ENCODE data around the gene SYNCRIP.
"Not testable (repeated sequence)": the region's sequence is repeated elsewhere in the genome, so short reads cannot be mapped to it uniquely, and the experiment has no call there.

Gene SYNCRIP

DNA sequence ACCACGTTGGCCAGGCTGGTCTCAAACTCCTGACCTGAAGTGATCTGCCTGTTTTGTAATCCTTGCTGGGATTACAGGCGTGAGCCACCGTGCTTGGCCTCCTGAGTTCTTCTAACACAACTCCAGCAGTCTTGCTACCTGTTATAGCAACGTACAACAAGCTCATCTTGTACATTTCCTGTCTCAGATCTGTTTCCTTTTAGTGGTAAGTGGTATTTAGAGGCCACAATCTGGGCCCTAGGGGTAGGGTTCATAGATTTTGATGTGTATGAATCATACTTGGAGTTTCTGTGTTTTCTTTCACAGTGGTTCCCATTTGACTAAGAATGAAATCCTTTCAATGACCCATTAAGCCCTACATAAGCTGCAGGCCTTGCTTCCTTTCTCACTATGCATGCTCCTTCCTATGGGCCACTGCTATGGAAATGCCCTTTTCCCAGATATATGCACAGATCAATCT is 27.1 kb upstream of the SYNCRIP start:
- DNase-seq = peak; percentile 32

DNA sequence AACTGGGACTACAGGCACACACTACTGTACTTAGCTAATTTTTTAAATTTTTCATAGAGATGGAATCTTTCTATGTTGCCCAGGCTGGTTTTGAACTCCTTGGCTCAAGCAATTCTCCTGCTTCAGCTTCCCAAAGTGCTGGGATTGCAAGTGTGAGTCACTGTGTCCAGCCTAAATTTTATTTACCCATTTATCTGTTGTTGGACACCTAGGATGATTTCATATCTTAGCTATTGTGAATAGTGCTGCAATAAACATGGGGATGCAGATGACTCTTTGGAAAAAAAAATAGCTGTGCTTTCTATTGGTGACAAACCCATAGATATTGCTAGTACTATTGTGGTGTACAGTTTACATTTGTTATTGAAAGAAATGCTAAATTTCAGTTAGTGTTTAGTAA is 19.6 kb upstream of the SYNCRIP start:
- no peak for DNase-seq

DNA sequence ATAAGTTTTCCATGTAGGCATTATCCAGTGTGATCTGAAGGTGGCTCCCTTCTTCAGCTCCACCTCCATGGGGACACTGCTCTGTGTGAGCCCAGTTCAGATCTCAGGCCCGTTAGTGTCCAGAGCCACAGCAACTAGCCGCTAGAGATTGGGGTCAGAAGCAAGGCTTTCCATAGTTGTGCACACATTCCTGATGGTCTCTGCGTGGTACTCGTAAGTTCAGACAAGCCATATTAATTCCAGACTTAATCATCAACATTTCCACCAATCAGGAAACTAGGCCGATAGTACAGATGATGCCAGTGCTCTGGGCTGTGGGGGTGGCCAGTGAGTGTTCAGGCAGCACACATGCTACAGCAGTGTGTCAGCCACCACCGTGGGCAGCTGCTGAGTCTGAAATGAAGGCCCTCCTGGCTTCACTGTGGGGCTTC is 17.5 kb upstream of the SYNCRIP start:
- DNase-seq = no peak

DNA sequence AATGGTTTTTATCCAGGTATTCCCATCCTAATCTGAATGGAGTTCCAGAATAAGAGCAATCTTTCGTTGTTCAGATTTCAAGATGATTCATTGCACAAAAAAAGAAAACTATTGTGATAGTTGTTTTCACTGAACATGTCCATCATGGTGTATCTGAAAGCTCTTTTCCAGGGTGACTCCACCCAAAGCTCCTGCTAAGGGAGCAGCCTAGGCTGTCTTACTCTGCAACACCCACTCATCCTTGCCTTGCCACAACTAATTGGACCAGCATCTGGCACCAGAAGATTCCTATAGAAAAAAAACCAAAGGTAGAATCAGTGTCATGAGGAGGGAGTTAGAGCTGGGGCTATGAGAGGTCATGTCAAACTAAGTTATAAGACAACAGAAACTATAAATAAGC is 7.9 kb upstream of the SYNCRIP start:
- DNase-seq = no peak

DNA sequence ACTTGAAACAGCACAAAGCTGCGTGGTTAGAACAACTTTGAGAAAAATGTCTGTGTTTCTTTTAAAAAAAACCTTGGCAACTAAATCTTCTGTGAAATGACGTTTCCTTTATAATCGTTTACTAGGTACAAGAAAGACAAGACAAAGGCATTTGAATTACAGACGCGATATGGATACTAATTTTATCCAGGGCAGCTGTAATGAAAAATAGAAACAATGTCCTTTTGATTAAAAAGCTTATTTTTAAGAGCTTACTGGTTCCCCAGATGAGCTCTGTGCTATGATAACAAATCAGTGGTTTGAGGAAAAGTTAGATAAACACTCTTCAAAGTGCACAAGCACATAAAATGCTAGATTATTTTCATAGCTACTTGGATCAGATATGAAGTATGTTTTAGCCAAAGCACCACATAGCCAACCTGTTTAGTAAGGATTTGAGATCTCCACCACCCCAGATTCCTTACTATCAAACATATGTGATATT is 1.6 kb upstream of the SYNCRIP start:
- DNase-seq = no peak

DNA sequence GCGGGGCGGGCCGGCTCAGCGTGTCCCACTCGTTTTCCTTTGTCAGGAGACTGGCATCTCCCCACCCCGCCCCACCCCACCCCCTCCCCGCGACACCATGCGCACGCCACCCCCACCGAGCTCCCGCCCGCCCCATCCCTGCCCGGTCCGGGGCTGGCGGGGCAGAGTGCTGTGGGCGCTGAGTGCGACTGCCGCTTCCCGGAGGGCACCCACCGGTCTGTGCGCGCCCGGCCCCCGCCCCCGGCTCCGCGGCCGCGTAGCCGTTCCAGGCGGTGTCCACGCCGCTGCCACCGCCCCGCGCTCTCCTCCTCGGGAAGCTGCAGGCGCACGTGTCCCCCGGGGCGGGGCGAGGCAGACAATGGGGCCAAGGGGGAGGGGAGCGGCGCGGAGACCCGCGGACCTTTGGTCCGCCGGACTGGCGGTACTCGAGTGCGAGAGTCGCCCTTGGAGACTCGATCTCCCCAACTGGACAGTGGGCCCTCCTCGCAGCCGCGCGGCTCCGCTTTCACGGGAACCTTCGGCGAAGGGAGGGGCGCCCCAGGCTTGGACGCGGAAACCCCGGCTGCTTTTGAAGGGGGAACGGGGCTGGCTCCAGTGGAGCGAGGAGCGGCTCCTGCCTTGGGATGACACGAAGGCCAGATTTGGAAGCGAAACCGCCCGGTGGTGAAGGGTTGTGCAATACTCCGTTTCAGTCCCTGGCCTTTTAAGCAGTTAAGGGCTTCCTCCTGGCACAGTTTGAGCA is 1.0 kb upstream of the SYNCRIP start:
- peak; percentile 78 for DNase-seq

DNA sequence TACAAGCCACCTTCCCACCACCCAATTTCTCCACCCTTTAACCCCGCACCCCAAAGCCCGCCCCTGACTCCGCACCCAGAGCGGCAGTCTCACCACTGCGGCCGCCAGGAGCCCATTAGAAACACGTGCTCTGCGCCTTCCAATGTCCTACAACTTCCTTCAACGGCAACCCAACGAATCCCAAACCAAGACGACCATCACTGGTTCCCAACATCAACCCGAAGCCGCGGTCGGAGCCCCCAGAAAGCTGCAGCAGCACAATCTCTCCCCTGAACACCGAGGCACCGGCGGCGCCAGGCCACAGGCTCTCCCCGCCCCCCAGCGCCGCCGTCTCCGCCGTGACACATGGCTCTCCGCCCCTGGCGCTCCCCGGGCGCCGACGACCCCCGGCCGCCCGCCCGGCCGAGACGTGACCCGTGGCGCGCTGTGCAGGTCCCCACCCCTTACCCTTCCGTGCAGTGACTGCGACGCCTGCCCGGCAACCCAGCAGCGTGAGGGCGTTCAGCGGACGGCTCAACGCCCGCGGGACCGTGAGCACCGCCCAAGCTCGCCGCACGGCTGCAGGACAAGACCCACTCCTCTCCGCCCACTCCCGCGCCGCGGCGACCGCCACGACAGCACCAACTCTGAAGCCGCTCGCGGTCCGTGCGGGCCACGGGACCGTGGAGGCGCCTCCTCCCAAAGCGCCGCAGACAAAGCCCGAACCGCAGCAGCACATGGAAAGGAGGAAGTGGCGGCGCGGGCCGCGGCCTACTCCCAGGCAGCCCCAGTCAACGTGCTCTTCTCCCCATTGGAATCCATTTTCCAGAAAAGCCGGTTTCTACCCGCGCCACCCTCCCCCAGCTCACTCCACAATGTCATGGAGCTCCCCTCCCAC is 551 bp downstream of the SYNCRIP start:
- peak; percentile 60 to 62 for DNase-seq

DNA sequence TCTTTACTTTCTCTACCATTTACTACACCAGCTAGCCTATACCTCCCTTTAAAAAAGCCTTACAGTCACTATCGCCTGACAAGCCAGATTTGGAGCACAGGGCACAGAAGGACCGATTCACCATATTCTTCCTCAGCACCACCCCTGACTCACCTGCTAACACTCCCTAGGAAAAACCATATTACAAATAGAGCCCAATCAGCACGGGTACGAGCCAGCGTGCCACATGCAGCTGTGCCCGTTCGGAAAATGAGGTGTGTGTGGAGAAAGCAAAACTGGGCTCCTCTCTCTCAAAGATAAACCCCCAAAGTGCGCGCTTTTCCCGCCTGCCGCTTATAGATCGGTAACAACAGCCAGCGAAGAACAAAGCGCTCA is 1.2 kb downstream of the SYNCRIP start:
- DNase-seq = no peak

DNA sequence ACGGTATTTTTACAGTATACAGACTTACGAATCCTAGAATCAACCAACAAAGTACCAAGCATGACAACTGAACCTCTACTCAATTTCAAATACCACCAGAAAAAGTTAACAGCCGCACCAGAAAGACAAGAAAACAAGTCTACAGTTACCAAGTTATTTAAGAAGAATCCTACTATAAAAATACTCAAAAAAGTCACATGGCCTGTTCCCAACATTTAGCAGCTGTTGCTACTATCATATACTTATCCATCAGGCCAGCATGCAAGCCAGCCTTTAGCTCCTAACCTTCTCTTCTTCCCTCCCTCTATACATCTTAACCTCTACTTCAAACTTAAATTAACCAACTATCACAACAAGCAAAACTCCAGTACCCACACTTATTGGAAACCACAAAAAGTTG is 1.9 kb downstream of the SYNCRIP start:
- DNase-seq = no peak

DNA sequence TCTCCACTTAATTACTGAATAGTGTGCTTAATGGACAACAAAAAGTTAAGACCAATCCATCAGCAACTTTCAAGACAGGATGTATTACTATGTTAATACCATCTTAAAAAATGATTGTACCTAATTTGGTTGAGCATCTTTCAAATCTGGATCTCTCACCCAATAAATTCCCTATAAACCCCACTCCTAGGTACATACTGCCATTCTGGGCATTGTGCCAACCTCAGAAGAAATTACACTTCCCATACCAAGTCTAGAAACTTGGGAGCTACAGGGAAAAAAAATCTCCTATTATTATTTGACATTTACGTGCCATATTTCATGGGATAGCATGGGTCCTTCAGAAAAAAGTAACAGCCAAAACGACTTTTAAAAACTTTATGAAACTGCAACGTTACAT is 5.1 kb downstream of the SYNCRIP start:
- no peak for DNase-seq

DNA sequence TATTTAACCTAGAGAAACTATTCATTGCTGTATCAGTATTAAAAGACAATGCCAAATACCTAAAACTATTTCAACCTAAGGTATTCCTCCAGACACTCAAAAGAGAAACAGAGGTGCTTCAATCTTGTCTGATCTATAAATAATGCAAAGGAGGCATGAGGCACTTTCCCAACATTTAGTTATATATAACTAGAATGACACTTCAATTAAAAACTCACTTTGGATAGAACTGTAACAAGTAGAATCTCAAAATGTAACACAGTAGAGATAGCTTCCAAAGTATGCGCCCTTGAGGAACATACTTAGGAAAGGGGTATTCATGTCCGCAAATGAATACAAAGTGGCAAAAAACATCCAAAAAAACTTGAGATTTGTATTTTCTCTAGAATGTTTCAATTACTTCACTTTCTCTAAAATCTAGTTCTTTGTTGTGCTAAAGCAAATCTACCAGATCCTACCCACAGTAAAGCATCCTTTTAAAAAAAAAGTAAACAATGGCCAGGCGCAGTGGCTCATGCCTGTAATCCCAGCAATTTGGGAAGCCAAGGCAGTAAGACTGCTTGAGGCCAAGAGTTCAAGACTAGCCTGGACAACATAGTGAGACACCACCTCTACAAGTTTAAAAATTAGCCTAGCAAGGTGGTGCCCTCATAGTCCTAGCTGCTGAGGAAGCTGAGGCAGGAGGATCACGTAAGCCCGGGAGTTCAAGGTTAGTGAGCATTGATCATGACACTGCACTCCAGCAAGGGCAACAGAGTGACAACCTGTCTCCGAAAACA is 10.3 kb downstream of the SYNCRIP start:
- no peak for DNase-seq

DNA sequence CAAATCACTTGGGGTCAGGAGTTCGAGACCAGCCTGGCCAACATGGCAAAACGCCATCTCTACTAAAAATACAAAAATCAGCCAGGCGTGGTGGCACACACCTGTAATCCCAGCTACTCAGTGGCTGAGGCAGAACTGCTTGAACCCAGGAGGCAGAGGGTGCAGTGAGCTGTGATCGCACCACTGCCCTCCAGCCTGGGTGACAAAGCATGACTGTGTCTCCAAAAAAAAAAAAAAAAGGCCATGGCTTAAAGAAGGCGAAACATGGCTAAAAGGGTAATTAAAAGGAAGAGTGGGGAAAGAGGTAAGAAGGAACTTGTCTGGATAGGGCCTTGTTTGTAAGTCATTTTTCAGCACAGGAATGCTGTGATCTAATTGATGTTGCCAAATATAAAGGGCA is 11.6 kb downstream of the SYNCRIP start:
- not testable (repeated sequence) for DNase-seq

DNA sequence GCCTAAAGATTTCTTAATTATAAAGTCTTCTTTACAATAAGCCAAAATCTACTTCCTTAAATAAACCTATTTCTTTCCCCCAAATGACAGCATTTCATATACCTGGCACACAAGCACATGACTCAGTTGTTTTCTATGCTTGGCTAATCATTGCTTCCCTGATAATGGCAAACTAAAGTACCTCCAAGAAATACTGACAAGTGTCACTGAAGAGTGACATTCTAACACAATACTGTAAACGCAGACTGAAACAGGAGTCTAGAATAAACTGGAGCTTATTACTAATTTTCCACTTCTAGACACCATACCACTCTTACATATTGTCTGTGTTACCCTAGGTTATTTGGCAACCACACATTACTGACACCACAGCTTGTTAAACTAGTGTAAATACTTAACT is 14.3 kb downstream of the SYNCRIP start:
- no peak for DNase-seq

DNA sequence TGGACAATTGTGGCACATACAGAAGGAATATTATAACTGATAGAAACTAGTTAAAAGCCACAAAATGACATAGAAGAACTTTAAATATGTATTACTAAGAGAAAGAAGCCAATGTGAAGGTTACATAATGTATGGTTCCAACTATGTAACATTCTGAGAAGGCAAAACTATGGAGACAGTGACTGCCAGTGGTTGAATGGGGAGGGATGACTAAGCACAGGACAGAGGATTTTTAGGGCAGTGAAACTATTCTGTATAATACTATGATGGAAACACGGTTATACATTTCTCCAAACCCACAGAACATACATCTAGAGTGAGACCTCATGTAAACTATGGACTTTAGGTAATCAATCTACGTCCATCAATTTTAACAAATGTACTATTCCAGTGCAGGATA is 22.4 kb downstream of the SYNCRIP start:
- no peak for DNase-seq

DNA sequence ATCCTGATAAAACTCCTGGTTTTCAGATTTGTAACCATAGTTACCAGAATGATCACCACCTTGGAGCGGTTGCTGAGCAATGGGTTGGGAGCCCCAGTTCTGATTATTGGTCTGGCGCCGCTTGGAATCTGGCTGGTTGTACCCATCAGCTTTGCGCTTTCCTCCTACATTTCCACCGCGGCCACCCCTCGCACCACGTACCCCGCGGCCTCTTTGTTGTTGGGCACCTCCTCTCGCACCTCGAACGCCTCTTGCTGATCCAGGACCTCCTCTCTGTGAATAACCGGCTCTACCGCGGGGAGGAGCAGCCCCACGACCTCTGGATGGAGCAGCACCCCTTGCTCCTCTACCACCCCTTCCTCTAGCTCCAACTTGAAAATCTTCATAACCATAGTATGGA is 27.9 kb downstream of the SYNCRIP start:
- DNase-seq = no peak

DNA sequence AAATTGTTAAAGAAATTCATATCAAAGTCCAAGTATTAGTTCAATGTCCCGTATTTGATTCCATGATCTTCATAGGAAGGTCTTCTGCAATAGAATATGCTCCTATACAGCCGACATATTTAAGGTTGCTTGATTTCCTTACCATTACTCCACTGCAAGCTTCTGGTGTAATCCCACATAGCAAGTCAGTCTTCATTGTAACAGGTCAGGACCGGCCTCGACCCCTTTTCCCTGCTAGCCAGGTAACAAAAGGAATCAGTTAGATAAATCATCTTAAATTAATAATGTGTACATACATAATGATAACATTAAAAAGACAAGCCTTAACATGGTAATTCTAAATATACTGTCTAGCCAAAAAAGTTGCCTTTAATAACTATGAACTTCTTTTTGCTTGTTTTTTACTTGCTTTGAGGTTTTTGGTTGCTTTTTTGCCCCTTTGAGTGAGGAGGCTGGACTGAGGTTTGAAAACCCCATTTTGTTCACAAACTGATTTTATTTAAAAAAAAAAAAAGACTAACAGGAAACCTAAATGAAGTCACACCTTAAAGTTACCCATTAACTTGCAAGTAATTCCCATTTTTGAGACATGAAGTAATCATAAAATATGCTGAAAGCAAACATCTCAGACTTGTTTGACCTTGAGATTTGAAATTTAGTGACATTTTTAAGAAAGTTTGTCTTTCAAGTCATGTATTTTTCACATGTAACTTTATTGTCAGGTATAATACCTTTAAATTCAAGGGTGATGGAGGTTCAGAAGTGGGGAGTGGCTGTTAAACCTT is 29.8 kb downstream of the SYNCRIP start:
- DNase-seq = no peak

DNA sequence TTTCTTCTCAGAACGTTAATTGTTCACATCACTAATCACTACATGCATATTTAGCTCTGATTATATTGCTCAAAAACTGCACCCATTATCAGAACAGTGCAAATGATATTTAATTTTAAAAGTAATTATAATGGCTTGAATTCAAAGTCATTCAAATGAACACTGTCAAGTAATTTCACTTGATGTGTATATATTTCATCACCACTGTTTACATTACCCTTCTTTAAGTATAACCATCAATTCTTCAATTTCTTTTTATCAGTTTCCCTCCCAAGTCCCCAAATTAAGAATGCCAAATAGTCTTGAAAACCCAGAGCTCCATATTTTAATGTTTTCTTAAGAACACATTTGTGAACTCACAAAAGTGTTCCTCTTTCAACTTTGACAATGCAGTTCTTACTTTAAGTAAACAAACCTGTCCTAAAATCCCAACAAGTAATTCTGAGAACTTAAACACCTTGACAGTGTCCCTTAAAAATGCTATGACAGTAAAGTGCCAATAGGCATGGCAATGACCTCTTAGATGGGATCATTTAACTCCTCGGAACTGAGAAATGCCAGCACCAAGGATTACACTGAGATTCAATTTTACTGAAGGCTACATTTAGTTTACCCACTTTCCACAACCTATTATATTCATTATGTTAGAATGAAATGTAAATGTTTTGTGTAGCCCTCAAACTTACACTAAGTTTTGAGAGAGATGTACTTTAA is 32.3 kb downstream of the SYNCRIP start:
- no peak for DNase-seq

DNA sequence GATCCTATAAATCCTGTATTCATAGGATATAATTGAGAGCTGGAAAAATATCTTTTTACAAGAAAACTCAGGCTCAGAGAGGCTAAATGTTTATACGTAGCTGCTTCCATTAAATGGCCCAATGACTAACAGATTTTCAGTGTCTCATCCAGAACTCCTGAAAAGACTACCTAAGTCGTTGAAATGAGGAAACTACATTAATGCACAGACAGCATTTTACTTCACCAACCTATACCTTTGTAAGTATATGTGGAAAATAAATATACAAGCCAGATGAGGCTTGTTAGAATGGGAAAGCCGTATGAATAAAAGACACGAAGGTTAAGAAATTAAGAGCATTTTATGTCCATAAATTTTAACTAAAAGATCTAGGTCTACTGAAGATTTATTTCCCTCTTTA is 40.6 kb downstream of the SYNCRIP start:
- no peak for DNase-seq

DNA sequence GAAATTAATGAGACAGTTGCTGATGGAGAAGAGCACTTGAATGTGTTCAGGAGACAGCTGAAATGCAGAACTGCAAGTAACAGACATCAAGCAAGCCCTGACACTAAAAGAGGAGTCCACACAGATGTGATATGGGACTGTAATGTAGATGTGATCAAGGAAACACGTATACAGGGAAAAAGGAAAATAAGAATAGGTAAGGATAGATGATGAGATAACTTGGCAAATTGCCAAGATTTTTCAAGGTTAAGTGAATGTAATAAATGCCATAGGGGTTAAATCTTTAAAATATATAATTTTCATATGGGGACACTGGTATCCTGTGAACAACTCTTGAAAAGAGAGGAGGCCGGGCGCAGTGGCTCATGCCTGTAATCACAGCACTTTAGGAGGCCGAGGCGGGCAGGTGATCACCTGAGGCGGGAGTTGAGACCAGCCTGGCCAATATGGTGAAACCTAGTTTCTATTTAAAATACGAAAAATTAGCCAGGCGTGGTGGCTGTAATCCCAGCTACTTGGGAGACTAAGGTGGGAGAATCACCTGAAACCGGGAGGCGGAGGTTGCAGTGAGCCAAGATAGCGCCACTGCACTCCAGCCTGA is 41.9 kb downstream of the SYNCRIP start:
- DNase-seq = no peak

DNA sequence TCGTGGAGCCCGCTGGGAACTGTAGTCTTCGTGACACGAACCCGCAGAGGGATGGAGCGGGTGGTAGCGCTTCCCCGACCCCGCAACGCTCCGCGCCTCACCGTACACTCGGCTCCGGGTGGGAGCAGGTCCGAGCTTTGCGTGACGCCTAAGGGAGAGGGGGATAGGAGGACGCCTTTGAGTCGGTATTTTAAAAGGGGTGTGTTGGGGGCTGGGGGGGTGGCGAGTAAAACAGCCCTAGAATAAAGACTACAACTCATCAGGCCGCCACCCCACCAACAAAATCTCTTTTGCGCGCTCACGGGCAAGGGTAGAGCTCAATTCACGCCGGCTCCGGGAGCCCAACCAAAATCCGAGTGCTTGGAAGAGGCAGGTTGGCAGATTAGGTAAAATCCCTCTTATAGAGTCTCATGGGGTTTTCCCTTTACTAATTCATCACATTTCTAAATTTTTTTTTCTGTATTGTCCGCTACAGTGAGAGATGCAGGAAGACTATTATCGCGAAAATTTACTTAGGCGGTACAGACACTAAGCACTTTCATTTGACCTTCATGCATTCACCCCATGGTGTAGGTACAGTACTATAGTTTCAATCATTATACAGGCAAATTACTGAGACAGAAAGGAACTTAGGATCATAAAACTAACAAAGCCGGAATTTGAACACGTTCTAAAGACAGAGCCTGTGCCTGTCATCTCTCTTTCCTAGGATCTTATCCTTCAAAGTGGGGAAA is 48.3 kb downstream of the SYNCRIP start:
- DNase-seq = peak; percentile 56 to 64

Data from stimulated activated CD4-positive, alpha-beta T cell treated with anti-CD3 and anti-CD28 coated beads, Interleukin-2, amount 100 ng/mL, for 24 hours (primary cell).